Kidney glomerular epithelial cell (primary cell): Measurements from ENCODE around the gene RGS19.

Source experiments
- DNase-seq: peaks from one replicate; lab custom pipeline; 2025; lab: John Stamatoyannopoulos, UW

Gene RGS19

GRCh38 chr20:64077094-64077493, 2.2 kb downstream of the RGS19 start:
- no peak for DNase-seq

GRCh38 chr20:64076061-64076997, 3.0 kb downstream of the RGS19 start:
- no peak for DNase-seq

GRCh38 chr20:64075556-64075955, 3.8 kb downstream of the RGS19 start:
- no peak for DNase-seq

- DNase-seq = no peak
Observed at GRCh38 chr20:64074963-64075362, 4.4 kb downstream of the RGS19 start.

GRCh38 chr20:64074184-64074789, 5.0 kb downstream of the RGS19 start:
- no peak for DNase-seq

- DNase-seq = no peak
Observed at GRCh38 chr20:64073476-64074183, 5.7 kb downstream of the RGS19 start.

GRCh38 chr20:64072498-64073063, 6.7 kb downstream of the RGS19 start:
- no peak for DNase-seq

- DNase-seq = no peak
Observed at GRCh38 chr20:64071341-64072332, 7.7 kb downstream of the RGS19 start.

- DNase-seq = no peak
Observed at GRCh38 chr20:64070244-64070993, 8.9 kb downstream of the RGS19 start.

- peak; percentile 24 for DNase-seq
Observed at GRCh38 chr20:64069614-64070243, 9.6 kb downstream of the RGS19 start.

- DNase-seq = no peak
Observed at GRCh38 chr20:64069209-64069613, 10.1 kb downstream of the RGS19 start.

GRCh38 chr20:64068386-64069208, 10.7 kb downstream of the RGS19 start:
- no peak for DNase-seq

GRCh38 chr20:64067733-64068307, 11.5 kb downstream of the RGS19 start:
- no peak for DNase-seq

- no peak for DNase-seq
Observed at GRCh38 chr20:64067005-64067632, 12.2 kb downstream of the RGS19 start.

GRCh38 chr20:64065974-64066343, 13.4 kb downstream of the RGS19 start:
- peak; percentile 61 for DNase-seq

GRCh38 chr20:64065062-64065973, 14.0 kb downstream of the RGS19 start:
- DNase-seq = no peak

- no peak for DNase-seq
Observed at GRCh38 chr20:64064145-64064698, 15.1 kb downstream of the RGS19 start.
